Endothelial cell (in vitro differentiated cells): Measurements from ENCODE around the gene VPS51. TPM values are rescaled to one million over a fixed set of nuclear protein-coding genes. Genes with fewer than 3 reads are reported as not detected.
"Not testable (repeated sequence)": the region's sequence is repeated elsewhere in the genome, so short reads cannot be mapped to it uniquely, and the experiment has no call there.

ENCODE experiments used
- DNase-seq: peaks from one replicate; pipeline ENCODE4 v3.0.0; 2021; ENCODE audit warnings: low spot score
- H3K27ac Mint-ChIP-seq: one replicate; pipeline ENCODE4 v1.8.0; 2021; ENCODE audit warnings: mixed read lengths, inconsistent platforms; ENCODE audit not compliant: unreplicated experiment
- H3K27me3 Mint-ChIP-seq: one replicate; pipeline ENCODE4 v1.8.0; 2021; ENCODE audit warnings: mild to moderate bottlenecking, moderate library complexity, mixed read lengths, inconsistent platforms; ENCODE audit not compliant: unreplicated experiment
- H3K36me3 Mint-ChIP-seq: one replicate; pipeline ENCODE4 v1.8.0; 2021; ENCODE audit warnings: mild to moderate bottlenecking, low read depth, mixed read lengths, inconsistent platforms; ENCODE audit not compliant: unreplicated experiment
- H3K4me1 Mint-ChIP-seq: one replicate; pipeline ENCODE4 v1.8.0; 2021; ENCODE audit warnings: mild to moderate bottlenecking, mixed read lengths, inconsistent platforms; ENCODE audit not compliant: unreplicated experiment
- H3K4me3 Mint-ChIP-seq: one replicate; pipeline ENCODE4 v1.8.0; 2021; ENCODE audit warnings: mild to moderate bottlenecking, mixed read lengths, inconsistent platforms; ENCODE audit not compliant: unreplicated experiment
- H3K9me3 Mint-ChIP-seq: one replicate; pipeline ENCODE4 v1.8.0; 2021; ENCODE audit warnings: mixed read lengths, inconsistent platforms; ENCODE audit not compliant: unreplicated experiment
- total RNA-seq: library from RNA; stranded (reverse); fragmentation: NEBNext Ultra II Directional; extraction: Animal tissue kit (Norgen Biotek cat#: 25700); gene quantifications from one replicate; pipeline ENCODE4 v1.2.1, GENCODE V29; 2021; ENCODE audit not compliant: unreplicated experiment
- TF ChIP-seq, protein P1 (sequence below): fragments of 200-600 bp; sonication (generic); IDR thresholded peaks from one replicate; pipeline ENCODE4 v1.5.0; 2021; ENCODE audit warnings: antibody characterized with exemption; ENCODE audit not compliant: unreplicated experiment

The VPS51 gene
- total RNA-seq, 1 donor from 2014 or later: 161 TPM

DNA sequence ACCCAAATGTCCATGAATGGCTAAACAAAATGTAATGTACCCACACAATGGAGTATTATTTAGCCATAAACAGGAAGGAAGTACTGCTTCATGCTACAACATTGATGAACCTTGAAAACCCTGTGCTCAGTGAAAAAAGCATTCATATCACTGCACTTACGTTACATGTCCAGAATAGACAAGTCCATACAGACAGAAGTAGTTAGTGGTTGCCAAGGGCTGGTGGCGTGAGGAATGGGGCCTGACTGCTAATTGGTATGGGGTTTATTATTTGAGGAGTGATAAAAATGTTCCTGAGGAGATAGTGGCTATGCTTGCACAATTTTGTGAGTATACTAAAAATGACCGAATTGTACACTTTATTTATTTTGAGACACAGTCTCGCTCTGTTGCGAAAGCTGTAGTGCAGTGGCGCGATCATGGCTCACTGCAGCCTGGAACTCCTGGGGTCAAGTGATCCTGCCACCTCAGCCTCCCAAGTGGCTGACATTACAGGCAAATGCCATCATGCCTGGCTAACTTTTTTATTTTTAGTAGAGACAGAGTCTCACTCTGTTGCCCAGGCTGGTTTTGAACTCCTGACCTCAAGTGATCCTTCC lies 46.0 kb downstream of the VPS51 start:
- DNase-seq: no peak
- Mint-ChIP-seq H3K27ac (no peak overlapping the region), H3K4me1 (no peaks in the 10 kb centered on the region), H3K9me3 (no peaks in the 10 kb centered on the region), H3K27me3 (peaks cover 4% of the 10 kb centered on the region), H3K4me3 (no peak overlapping the region), H3K36me3 (no peaks in the 10 kb centered on the region)
- TF ChIP-seq, protein P1, sequence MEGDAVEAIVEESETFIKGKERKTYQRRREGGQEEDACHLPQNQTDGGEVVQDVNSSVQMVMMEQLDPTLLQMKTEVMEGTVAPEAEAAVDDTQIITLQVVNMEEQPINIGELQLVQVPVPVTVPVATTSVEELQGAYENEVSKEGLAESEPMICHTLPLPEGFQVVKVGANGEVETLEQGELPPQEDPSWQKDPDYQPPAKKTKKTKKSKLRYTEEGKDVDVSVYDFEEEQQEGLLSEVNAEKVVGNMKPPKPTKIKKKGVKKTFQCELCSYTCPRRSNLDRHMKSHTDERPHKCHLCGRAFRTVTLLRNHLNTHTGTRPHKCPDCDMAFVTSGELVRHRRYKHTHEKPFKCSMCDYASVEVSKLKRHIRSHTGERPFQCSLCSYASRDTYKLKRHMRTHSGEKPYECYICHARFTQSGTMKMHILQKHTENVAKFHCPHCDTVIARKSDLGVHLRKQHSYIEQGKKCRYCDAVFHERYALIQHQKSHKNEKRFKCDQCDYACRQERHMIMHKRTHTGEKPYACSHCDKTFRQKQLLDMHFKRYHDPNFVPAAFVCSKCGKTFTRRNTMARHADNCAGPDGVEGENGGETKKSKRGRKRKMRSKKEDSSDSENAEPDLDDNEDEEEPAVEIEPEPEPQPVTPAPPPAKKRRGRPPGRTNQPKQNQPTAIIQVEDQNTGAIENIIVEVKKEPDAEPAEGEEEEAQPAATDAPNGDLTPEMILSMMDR: no peak

DNA sequence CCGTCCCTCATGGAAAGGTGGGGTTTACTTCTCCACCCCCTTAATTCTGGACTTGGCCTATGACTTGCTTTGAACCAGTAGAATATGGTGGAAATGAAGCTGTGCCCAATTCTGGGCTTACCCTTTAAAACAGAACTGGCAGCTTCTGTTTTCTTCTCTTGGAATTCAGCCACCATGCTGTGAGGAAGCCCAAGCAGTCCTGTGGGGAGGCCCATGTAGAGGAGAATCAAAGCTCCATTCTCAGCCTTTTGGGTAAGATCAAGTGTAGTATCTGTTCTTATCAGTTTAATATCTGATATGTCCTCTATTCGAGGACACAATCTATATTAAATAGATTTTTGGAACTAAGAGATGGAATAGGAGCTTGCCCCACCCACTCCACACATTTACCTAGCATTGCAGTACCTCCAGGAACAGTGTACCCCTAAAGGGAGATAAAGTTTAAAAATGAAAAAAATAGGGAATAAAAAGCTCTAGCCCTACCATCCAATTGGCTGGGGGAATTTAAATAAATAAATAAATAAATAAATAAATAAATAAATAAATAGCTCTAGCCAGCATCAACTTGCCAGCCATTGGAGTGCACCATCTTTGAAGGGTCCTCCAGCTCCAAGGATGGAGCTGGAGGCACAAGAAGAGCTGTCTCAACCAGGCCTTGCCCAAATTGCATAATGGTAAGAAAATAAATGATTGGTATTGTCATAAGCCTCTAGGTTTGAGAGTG lies 51.5 kb downstream of the VPS51 start:
- Mint-ChIP-seq H3K27ac (no peak overlapping the region), H3K4me3 (no peak overlapping the region), H3K9me3 (no peaks in the 10 kb centered on the region), H3K36me3 (no peaks in the 10 kb centered on the region), H3K27me3 (no peaks in the 10 kb centered on the region), H3K4me1 (no peaks in the 10 kb centered on the region)
- TF ChIP-seq, protein P1: no peak
- no peak for DNase-seq

DNA sequence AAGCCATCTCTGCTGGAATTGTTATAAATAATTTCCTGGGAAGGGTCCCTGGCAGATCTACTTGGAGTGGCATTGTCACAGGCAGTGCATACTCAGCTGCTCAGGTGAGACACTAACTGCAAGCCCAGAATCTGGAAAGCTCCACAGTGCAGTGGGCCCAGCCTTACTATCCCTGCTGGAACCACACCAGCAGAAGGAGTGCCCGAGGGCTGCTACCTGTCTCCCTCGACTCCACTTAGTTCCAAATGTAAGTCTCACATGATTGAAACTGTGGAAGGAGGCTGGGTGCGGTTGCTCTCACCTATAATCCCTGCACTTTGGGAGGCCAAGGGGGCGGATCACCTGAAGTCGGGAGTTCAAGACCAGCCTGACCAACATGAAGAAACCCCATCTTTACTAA lies 52.6 kb downstream of the VPS51 start:
- no peak overlapping the region for H3K27ac Mint-ChIP-seq

DNA sequence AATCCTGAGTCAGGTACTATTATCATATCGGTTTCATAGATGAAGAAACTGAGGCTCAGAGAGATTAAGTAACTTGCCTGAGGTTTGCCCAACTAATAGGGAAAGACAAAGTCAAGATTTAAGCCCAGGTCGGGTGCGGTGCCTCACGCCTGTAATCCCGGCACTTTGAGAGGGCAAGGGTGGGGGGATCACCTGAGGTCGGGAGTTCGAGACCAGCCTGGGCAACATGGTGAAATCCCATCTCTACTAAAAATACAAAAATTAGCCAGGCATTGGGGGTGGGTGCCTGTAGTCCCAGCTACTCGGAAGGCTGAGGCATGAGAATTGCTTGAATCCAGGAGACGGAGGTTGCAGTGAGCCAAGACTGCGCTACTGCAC lies 54.1 kb downstream of the VPS51 start:
- not testable (repeated sequence) for H3K27me3 Mint-ChIP-seq, H3K4me3 Mint-ChIP-seq, H3K9me3 Mint-ChIP-seq, H3K27ac Mint-ChIP-seq, H3K36me3 Mint-ChIP-seq, DNase-seq, H3K4me1 Mint-ChIP-seq

More for the DNA sequence above, 52.6 kb downstream of the VPS51 start:
- H3K9me3 Mint-ChIP-seq: no peaks in the 10 kb centered on the region
- no peaks in the 10 kb centered on the region for H3K27me3 Mint-ChIP-seq
- TF ChIP-seq, protein P1: no peak
- H3K4me1 Mint-ChIP-seq: no peaks in the 10 kb centered on the region
- no peak for DNase-seq
- no peaks in the 10 kb centered on the region for H3K36me3 Mint-ChIP-seq
- H3K4me3 Mint-ChIP-seq: no peak overlapping the region

DNA sequence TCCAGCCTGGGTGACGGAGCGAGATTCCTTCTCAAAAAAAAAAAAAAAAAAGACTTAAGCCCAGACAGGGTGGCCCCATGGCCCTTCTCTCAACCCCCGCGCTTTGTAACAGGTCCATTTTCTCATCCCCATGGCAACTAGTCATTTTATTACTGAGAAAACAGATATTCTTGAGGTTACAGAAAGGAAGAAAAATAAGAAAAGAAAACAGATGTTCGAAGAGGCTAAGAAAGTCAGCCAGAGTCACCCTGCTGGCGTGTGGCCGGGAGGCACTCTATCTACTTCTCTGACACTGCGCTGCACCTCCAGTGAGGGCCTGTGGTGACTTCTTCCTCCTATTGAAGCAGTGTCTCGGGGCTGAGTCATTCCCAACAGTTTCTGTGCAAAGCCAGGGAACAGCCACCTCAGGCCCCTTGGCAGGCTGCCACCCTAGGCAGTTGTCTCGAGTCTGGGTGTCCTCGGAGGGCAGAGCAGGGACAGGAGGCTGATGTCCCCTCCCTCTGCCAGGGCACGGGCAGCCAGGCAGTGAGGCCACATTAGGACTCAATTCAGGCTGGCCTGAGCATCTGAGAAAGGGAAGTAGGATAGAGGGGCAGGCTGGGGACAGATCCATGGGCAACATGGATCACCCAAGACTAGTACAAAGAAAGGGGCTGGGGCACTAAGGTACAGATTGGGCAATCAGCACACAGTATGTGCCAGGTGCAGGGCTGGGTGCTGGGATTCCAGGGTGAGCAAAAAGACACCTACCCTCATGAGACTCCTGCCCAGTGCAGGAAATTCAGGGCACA lies 54.7 kb downstream of the VPS51 start:
- Mint-ChIP-seq H3K9me3 (no peaks in the 10 kb centered on the region), H3K27ac (no peak overlapping the region), H3K27me3 (no peaks in the 10 kb centered on the region), H3K4me3 (no peak overlapping the region), H3K4me1 (no peaks in the 10 kb centered on the region), H3K36me3 (no peaks in the 10 kb centered on the region)
- no peak for DNase-seq
- TF ChIP-seq, protein P1: no peak
